Globus pallidus (tissue), 1 donor: ENCODE results near the gene IQGAP3.

Source experiments
- DNase-seq: peaks from one replicate; pipeline ENCODE4 v3.0.0-alpha.2; 2015; ENCODE audit warnings: low spot score

The IQGAP3 gene

GRCh38 chr1:156508205-156508954 is 64.0 kb downstream of the IQGAP3 start:
- DNase-seq, result no peak

- no peak for DNase-seq
Observed at GRCh38 chr1:156506450-156506849, 65.9 kb downstream of the IQGAP3 start.

GRCh38 chr1:156505679-156506298 is 66.6 kb downstream of the IQGAP3 start:
- DNase-seq, result no peak

- peak; percentile 98 for DNase-seq
Observed at GRCh38 chr1:156504821-156505678, 67.3 kb downstream of the IQGAP3 start.

- DNase-seq, result no peak
Observed at GRCh38 chr1:156504438-156504813, 67.9 kb downstream of the IQGAP3 start.

GRCh38 chr1:156503698-156504437 is 68.5 kb downstream of the IQGAP3 start:
- DNase-seq, result no peak

GRCh38 chr1:156502894-156503697 is 69.3 kb downstream of the IQGAP3 start:
- peak; percentile 76 for DNase-seq

- DNase-seq, result no peak
Observed at GRCh38 chr1:156502391-156502893, 69.9 kb downstream of the IQGAP3 start.

GRCh38 chr1:156500793-156501506 is 71.4 kb downstream of the IQGAP3 start:
- DNase-seq, result peak; percentile 98

- no peak for DNase-seq
Observed at GRCh38 chr1:156500543-156500792, 71.9 kb downstream of the IQGAP3 start, which contains the start of gene MEF2D. Gene MEF2D (minus strand): TSS chr1:156500775. CDS start chr1:156483292, 17,483 bp downstream.

- peak; percentile 78 for DNase-seq
Observed at GRCh38 chr1:156499842-156500542, 72.4 kb downstream of the IQGAP3 start.

GRCh38 chr1:156499194-156499841 is 73.0 kb downstream of the IQGAP3 start:
- no peak for DNase-seq

- DNase-seq, result no peak
Observed at GRCh38 chr1:156498432-156499193, 73.8 kb downstream of the IQGAP3 start.

GRCh38 chr1:156497743-156498431 is 74.5 kb downstream of the IQGAP3 start:
- DNase-seq, result no peak

GRCh38 chr1:156497078-156497742 is 75.2 kb downstream of the IQGAP3 start:
- no peak for DNase-seq

GRCh38 chr1:156496211-156496761 is 76.1 kb downstream of the IQGAP3 start:
- no peak for DNase-seq
